Osteocyte (in vitro differentiated cells): ENCODE measurements around the gene DIRAS3. TPM values are rescaled to one million over a fixed set of nuclear protein-coding genes. Genes with fewer than 3 reads are reported as not detected.

Experiments
- DNase-seq: peaks from one replicate; pipeline ENCODE4 v3.0.0; 2021; ENCODE audit warnings: mixed read lengths; ENCODE audit not compliant: unreplicated experiment; ENCODE audit errors: extremely low spot score
- H3K27ac Mint-ChIP-seq: one replicate; pipeline ENCODE4 v1.8.0; 2021; ENCODE audit warnings: mild to moderate bottlenecking, mixed read lengths; ENCODE audit not compliant: unreplicated experiment
- H3K27me3 Mint-ChIP-seq: one replicate; pipeline ENCODE4 v1.8.0; 2021; ENCODE audit warnings: mixed read lengths; ENCODE audit not compliant: unreplicated experiment
- H3K36me3 Mint-ChIP-seq: one replicate; pipeline ENCODE4 v1.8.0; 2021; ENCODE audit warnings: mixed read lengths; ENCODE audit not compliant: unreplicated experiment
- H3K4me1 Mint-ChIP-seq: one replicate; pipeline ENCODE4 v1.8.0; 2021; ENCODE audit warnings: mixed read lengths; ENCODE audit not compliant: unreplicated experiment
- H3K4me3 Mint-ChIP-seq: one replicate; pipeline ENCODE4 v1.8.0; 2021; ENCODE audit warnings: mild to moderate bottlenecking, moderate library complexity, mixed read lengths; ENCODE audit not compliant: unreplicated experiment
- H3K9me3 Mint-ChIP-seq: one replicate; pipeline ENCODE4 v1.8.0; 2021; ENCODE audit warnings: mixed read lengths; ENCODE audit not compliant: unreplicated experiment
- total RNA-seq: library from RNA; stranded (reverse); gene quantifications from 2 replicates; pipeline ENCODE4 v1.2.1, GENCODE V29; 2021
- TF ChIP-seq, protein P1 (sequence below): fragments of 200-600 bp; sonication (generic); IDR thresholded peaks from 2 replicates; pipeline ENCODE4 v1.5.0; 2021; ENCODE audit warnings: antibody characterized with exemption, mild to moderate bottlenecking, moderate library complexity

The DIRAS3 gene
- total RNA-seq, 1 donor from 2014 or later: 1.4 TPM

DNA sequence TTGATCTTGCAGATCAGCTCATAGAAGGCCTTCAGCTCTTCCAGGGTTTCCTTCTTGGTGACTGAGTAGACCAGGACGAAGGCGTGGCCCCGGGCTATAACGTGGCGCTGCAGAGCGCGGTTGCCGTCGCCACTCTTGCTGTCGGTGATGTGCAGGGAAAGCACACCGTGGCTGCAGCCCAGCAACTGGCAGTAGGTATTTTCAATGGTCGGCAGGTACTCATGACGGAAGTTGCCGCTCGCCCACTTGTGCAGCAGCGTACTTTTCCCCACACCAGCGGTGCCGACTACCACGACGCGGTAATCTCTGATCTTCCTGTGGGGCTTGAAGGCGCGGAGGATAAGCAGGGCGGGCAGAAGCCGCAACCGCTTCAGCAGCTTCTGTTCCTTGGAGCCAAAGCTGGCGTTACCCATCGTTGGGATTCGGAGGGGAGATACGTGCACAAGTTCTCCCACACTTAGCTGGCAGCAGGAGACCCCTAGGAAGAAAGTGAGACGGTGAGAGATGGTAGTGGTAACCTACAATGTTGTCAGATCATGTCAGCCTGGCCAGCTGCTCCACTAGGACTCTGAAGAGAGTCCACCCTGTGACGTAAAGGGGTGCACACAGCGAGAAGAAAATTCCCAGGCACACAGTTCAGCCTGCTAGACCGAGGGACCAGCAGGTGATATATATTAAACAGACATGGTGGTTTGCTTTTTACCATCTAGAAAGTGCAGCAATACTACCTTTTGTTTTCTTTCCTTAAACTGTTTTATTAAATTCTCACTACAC, 3.4 kb downstream of the DIRAS3 start:
- peaks cover 2% of the 10 kb centered on the region for H3K4me1 Mint-ChIP-seq
- no peak overlapping the region for H3K27ac Mint-ChIP-seq
- H3K27me3 Mint-ChIP-seq: peaks cover 3% of the 10 kb centered on the region
- TF ChIP-seq, protein P1, sequence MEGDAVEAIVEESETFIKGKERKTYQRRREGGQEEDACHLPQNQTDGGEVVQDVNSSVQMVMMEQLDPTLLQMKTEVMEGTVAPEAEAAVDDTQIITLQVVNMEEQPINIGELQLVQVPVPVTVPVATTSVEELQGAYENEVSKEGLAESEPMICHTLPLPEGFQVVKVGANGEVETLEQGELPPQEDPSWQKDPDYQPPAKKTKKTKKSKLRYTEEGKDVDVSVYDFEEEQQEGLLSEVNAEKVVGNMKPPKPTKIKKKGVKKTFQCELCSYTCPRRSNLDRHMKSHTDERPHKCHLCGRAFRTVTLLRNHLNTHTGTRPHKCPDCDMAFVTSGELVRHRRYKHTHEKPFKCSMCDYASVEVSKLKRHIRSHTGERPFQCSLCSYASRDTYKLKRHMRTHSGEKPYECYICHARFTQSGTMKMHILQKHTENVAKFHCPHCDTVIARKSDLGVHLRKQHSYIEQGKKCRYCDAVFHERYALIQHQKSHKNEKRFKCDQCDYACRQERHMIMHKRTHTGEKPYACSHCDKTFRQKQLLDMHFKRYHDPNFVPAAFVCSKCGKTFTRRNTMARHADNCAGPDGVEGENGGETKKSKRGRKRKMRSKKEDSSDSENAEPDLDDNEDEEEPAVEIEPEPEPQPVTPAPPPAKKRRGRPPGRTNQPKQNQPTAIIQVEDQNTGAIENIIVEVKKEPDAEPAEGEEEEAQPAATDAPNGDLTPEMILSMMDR: no peak
- H3K4me3 Mint-ChIP-seq: no peak overlapping the region
- peaks cover 8% of the 10 kb centered on the region for H3K36me3 Mint-ChIP-seq
- H3K9me3 Mint-ChIP-seq: no peaks in the 10 kb centered on the region
- no peak for DNase-seq

DNA sequence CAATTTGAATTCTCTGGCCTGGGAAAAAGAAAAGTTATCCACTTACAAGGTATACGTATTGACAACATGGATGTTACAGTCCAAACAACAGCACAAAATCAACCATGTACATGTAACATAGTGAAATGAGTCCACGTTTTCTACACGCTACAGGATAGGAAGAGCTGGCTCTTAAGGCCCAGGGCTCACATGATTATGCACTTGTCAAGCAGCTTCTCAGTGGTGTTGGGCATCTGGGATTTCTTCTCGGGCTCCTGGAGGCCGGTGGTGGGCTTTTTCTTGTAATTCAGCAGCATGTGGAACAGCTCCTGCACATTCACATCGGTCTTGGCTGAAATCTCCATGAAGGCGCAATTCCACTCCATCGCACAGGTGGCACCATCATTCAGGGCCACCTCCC, 4.0 kb downstream of the DIRAS3 start:
- Mint-ChIP-seq H3K4me3 (no peak overlapping the region), H3K36me3 (peaks cover 8% of the 10 kb centered on the region), H3K27me3 (peaks cover 3% of the 10 kb centered on the region), H3K4me1 (no peaks in the 10 kb centered on the region), H3K9me3 (no peaks in the 10 kb centered on the region), H3K27ac (no peak overlapping the region)
- TF ChIP-seq, protein P1: no peak
- DNase-seq: no peak

DNA sequence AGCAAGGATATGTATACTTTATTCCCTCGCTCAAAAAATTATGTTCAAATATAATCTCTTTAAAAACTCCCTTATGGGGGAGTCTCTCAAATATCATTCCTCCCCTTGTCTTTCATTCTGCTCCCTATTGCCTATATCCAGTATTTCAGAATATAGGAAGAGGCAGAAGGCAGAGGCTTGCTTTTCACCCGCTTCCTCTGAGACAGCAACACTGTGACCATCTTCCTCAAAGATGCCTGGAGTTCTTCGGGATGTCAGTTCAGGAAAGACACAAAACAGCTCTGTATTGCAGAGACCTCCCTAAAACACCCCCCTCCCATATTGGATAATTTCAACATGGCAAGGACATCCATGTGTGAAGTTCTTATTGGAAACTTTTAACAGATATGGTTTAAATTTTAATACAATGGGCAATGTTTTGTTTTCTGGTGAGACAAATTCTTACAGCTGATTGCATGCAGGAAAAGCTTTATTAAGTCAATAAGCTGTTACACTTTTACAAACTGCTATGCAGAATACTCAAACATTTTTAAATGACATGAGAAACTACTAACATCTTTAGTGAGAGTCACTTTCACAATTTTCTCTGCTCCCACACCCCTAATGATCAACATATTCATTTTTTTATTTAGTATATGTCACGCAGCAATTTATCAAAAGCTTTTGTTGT, 4.8 kb downstream of the DIRAS3 start:
- TF ChIP-seq, protein P1: no peak
- Mint-ChIP-seq H3K27me3 (peaks cover 3% of the 10 kb centered on the region), H3K27ac (no peak overlapping the region), H3K9me3 (no peaks in the 10 kb centered on the region), H3K36me3 (peaks cover 8% of the 10 kb centered on the region), H3K4me3 (no peak overlapping the region), H3K4me1 (no peaks in the 10 kb centered on the region)
- DNase-seq: no peak

DNA sequence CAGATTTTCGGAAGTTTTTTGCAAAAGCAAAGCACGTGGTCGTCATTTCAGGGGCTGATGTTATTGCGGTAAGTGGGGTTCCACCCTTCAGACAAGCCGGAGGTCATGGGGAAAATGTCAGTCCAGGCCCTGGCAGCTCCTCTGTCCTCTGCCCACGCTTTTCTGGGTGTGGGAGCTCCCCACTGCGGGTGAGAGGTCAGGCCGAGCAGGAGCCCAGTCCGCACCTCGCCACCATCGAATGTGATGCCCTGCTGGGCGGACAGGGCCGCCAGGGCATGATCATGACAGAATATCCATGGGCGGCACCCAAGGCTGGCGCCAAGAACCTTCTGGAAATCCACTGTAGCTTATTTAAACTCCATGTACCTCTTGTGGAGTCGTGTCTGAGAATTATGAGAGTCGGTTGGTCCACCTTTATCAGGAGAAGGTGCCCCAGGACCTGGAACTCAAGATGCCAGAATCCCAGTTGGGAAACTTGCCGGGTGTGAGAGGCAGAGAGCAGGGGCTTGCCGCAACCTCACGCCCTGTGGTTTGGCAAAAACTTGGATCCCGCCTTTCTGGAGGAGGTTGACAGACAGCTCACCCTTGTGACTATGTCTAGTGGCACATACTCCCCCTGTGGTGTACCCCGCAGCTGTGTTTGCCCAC, 6.9 kb downstream of the DIRAS3 start:
- TF ChIP-seq, protein P1: no peak
- Mint-ChIP-seq H3K27ac (no peak overlapping the region), H3K27me3 (no peaks in the 10 kb centered on the region), H3K4me1 (no peaks in the 10 kb centered on the region), H3K9me3 (no peaks in the 10 kb centered on the region), H3K4me3 (no peak overlapping the region), H3K36me3 (peaks cover 8% of the 10 kb centered on the region)
- no peak for DNase-seq

DNA sequence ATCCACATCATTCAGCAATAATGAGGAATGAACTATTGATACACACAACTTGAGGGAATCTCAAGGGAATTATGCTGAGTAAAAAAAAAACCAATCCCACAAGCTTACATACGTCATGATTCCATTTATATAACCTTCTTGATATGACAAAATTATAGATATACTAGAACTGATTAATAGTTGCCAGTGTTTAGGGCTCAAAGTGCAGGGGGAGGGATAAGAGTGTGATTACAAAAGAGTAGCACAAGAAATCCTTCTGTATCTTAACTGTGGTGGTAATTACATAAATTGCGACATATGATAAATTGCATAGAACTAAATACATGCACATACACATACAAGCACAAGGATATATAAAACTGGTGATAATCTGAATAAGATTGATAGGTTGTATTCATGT, 13.5 kb downstream of the DIRAS3 start:
- Mint-ChIP-seq H3K9me3 (no peaks in the 10 kb centered on the region), H3K4me3 (no peak overlapping the region), H3K27ac (no peak overlapping the region), H3K4me1 (no peaks in the 10 kb centered on the region), H3K36me3 (no peaks in the 10 kb centered on the region), H3K27me3 (peaks cover 17% of the 10 kb centered on the region)
- TF ChIP-seq, protein P1: no peak
- DNase-seq: no peak
